HepG2 (cell line): ENCODE results near the gene TSPYL1. TPM values are rescaled to one million over a fixed set of nuclear protein-coding genes. Genes with fewer than 3 reads are reported as not detected.

Experiments
- HCFC1 ChIP-seq: fragments of 150-350 bp; IDR thresholded peaks from 2 replicates; pipeline ENCODE4 v1.6.1; 2014; ENCODE audit warnings: low read depth, low read length
- KLF15 ChIP-seq: sonication (generic); formaldehyde crosslinking; IDR thresholded peaks from 2 replicates; pipeline ENCODE4 v1.8.1; 2023; ENCODE audit warnings: borderline replicate concordance, mild to moderate bottlenecking, inconsistent platforms, missing genetic modification reagents, mixed read lengths
- MAFG ChIP-seq: sonication (generic); formaldehyde crosslinking; IDR thresholded peaks from 2 replicates; pipeline ENCODE4 v1.5.1; 2020; ENCODE audit warnings: mild to moderate bottlenecking, missing genetic modification reagents
- TBP ChIP-seq: sonication (generic); formaldehyde crosslinking; IDR thresholded peaks from 2 replicates; pipeline ENCODE4 v1.5.0; 2020; ENCODE audit warnings: missing genetic modification reagents
- ZNF143 ChIP-seq: sonication (generic); formaldehyde crosslinking; IDR thresholded peaks from 2 replicates; pipeline ENCODE4 v1.4.0; 2020; ENCODE audit warnings: missing genetic modification reagents
- ZNF34 ChIP-seq: sonication (generic); formaldehyde crosslinking; IDR thresholded peaks from 2 replicates; pipeline ENCODE4 v1.4.0; 2020; ENCODE audit warnings: mild to moderate bottlenecking, missing genetic modification reagents, borderline replicate concordance
- ZNF382 ChIP-seq: sonication (generic); formaldehyde crosslinking; IDR thresholded peaks from 2 replicates; pipeline ENCODE4 v1.5.0; 2020; ENCODE audit warnings: missing genetic modification reagents, mild to moderate bottlenecking, borderline replicate concordance
- ZNF383 ChIP-seq: sonication (generic); formaldehyde crosslinking; IDR thresholded peaks from 2 replicates; pipeline ENCODE4 v1.4.0; 2020; ENCODE audit warnings: missing genetic modification reagents, mild to moderate bottlenecking, borderline replicate concordance
- ZNF644 ChIP-seq: IDR thresholded peaks from 2 replicates; pipeline ENCODE4 v1.6.1; 2016; ENCODE audit warnings: low read depth
- ZNF83 ChIP-seq: sonication (generic); formaldehyde crosslinking; IDR thresholded peaks from 2 replicates; pipeline ENCODE4 v1.4.0; 2020; ENCODE audit warnings: missing genetic modification reagents, mild to moderate bottlenecking, borderline replicate concordance
- ZNF879 ChIP-seq: sonication (generic); formaldehyde crosslinking; IDR thresholded peaks from 2 replicates; pipeline ENCODE4 v1.8.1; 2023; ENCODE audit warnings: missing genetic modification reagents
- ZSCAN30 ChIP-seq: sonication (generic); formaldehyde crosslinking; IDR thresholded peaks from 2 replicates; pipeline ENCODE4 v1.5.0; 2020; ENCODE audit warnings: mild to moderate bottlenecking, missing genetic modification reagents
- polyA plus RNA-seq, 8 experiments: library from polyadenylated mRNA; depleted of rRNA in 3 of 8; stranded (reverse) in 7 of 8; unstranded in 1 of 8; fragments of >200 nt; fragmentation: Illumina TruSeq in 4 of 8; extraction: Trizol in 4 of 8; gene quantifications; 2 replicates each; pipeline versions ENCODE4 v1.2.1 to v1.2.3, GENCODE V29; 2011 to 2016; ENCODE audit warnings: low read depth in 4 of 8, missing spikeins in 1 of 8, mixed read lengths in 1 of 8; ENCODE audit not compliant: insufficient read depth in 1 of 8
- total RNA-seq, 5 experiments: library from RNA; depleted of rRNA; stranded (reverse); fragments of >200 nt; fragmentation: Illumina TruSeq; extraction: Trizol; gene quantifications; 2 replicates each; pipeline ENCODE4 v1.2.3, GENCODE V29; 2016; ENCODE audit warnings: low read depth in 1 of 5
- TF ChIP-seq, protein P1 (sequence below): sonication (generic); formaldehyde crosslinking; IDR thresholded peaks from 2 replicates; pipeline ENCODE4 v1.4.0; 2020; ENCODE audit warnings: missing genetic modification reagents
- TF ChIP-seq, protein P2 (sequence below), 2 experiments: fragments of 450-650 bp in 1 of 2; sonication (generic) in 1 of 2; formaldehyde crosslinking; IDR thresholded peaks; 2 replicates each; pipeline versions ENCODE4 v1.5.0 to v1.8.0; 2020 to 2022; ENCODE audit warnings: mild to moderate bottlenecking in 1 of 2, missing genetic modification reagents in 1 of 2
- TF ChIP-seq, protein P3 (sequence below): sonication (generic); formaldehyde crosslinking; IDR thresholded peaks from one replicate; pipeline ENCODE4 v1.5.1; 2020; ENCODE audit warnings: mild to moderate bottlenecking, missing genetic modification reagents; ENCODE audit errors: not compliant biosample characterization
- TF ChIP-seq, protein P4 (sequence below): sonication (generic); formaldehyde crosslinking; IDR thresholded peaks from 2 replicates; pipeline ENCODE4 v1.5.1; 2020; ENCODE audit warnings: mild to moderate bottlenecking, missing genetic modification reagents, moderate library complexity

Gene TSPYL1
- total and polyA plus RNA-seq, 2 of the 13 experiments (the other 11 are each of a cell fraction or from before 2014, with no cell fraction given): 28.3 to 93.0 TPM

DNA sequence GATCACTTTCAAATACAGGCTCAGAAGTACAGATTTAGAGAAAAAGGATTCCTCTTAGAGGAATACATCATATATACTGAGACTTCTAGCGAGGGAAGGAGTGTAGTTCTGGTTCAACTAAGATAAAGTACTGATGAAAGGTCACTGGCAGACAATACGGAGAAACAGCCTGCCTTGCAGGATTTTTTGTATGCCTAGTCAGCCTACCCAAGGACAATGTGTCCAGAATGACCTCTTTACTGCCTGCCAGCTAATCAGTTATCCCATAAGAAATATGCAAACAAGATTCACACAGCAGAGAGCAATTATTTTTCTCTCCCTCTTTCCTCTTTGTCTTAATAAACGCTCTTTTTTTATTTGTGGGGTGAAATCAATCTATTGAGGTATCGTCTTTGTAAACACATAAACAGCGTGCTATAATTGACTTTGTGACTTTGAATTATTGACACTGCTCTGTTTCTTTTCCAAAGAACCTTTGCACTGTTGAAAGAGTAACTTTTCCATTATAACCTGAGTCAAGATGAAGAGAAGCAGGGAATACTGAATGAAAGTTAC lies 24.4 kb downstream of the TSPYL1 start (continued):
- TF ChIP-seq ZNF382 (CRISPR knock-in tag): no peak
- no peak for TF ChIP-seq KLF15 (CRISPR knock-in tag)
- TF ChIP-seq MAFG: no peak
- TF ChIP-seq, protein P1, sequence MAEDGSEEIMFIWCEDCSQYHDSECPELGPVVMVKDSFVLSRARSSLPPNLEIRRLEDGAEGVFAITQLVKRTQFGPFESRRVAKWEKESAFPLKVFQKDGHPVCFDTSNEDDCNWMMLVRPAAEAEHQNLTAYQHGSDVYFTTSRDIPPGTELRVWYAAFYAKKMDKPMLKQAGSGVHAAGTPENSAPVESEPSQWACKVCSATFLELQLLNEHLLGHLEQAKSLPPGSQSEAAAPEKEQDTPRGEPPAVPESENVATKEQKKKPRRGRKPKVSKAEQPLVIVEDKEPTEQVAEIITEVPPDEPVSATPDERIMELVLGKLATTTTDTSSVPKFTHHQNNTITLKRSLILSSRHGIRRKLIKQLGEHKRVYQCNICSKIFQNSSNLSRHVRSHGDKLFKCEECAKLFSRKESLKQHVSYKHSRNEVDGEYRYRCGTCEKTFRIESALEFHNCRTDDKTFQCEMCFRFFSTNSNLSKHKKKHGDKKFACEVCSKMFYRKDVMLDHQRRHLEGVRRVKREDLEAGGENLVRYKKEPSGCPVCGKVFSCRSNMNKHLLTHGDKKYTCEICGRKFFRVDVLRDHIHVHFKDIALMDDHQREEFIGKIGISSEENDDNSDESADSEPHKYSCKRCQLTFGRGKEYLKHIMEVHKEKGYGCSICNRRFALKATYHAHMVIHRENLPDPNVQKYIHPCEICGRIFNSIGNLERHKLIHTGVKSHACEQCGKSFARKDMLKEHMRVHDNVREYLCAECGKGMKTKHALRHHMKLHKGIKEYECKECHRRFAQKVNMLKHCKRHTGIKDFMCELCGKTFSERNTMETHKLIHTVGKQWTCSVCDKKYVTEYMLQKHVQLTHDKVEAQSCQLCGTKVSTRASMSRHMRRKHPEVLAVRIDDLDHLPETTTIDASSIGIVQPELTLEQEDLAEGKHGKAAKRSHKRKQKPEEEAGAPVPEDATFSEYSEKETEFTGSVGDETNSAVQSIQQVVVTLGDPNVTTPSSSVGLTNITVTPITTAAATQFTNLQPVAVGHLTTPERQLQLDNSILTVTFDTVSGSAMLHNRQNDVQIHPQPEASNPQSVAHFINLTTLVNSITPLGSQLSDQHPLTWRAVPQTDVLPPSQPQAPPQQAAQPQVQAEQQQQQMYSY (CRISPR knock-in tag): no peak
- TF ChIP-seq ZNF143: no peak
- no peak for TF ChIP-seq TBP (CRISPR knock-in tag)
- TF ChIP-seq ZNF644 (CRISPR knock-in tag): no peak
- TF ChIP-seq, protein P2, sequence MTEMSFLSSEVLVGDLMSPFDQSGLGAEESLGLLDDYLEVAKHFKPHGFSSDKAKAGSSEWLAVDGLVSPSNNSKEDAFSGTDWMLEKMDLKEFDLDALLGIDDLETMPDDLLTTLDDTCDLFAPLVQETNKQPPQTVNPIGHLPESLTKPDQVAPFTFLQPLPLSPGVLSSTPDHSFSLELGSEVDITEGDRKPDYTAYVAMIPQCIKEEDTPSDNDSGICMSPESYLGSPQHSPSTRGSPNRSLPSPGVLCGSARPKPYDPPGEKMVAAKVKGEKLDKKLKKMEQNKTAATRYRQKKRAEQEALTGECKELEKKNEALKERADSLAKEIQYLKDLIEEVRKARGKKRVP (CRISPR knock-in tag; IDR thresholded peaks at IDR 0.05): no peak
- no peak for TF ChIP-seq HCFC1
- TF ChIP-seq, protein P3, sequence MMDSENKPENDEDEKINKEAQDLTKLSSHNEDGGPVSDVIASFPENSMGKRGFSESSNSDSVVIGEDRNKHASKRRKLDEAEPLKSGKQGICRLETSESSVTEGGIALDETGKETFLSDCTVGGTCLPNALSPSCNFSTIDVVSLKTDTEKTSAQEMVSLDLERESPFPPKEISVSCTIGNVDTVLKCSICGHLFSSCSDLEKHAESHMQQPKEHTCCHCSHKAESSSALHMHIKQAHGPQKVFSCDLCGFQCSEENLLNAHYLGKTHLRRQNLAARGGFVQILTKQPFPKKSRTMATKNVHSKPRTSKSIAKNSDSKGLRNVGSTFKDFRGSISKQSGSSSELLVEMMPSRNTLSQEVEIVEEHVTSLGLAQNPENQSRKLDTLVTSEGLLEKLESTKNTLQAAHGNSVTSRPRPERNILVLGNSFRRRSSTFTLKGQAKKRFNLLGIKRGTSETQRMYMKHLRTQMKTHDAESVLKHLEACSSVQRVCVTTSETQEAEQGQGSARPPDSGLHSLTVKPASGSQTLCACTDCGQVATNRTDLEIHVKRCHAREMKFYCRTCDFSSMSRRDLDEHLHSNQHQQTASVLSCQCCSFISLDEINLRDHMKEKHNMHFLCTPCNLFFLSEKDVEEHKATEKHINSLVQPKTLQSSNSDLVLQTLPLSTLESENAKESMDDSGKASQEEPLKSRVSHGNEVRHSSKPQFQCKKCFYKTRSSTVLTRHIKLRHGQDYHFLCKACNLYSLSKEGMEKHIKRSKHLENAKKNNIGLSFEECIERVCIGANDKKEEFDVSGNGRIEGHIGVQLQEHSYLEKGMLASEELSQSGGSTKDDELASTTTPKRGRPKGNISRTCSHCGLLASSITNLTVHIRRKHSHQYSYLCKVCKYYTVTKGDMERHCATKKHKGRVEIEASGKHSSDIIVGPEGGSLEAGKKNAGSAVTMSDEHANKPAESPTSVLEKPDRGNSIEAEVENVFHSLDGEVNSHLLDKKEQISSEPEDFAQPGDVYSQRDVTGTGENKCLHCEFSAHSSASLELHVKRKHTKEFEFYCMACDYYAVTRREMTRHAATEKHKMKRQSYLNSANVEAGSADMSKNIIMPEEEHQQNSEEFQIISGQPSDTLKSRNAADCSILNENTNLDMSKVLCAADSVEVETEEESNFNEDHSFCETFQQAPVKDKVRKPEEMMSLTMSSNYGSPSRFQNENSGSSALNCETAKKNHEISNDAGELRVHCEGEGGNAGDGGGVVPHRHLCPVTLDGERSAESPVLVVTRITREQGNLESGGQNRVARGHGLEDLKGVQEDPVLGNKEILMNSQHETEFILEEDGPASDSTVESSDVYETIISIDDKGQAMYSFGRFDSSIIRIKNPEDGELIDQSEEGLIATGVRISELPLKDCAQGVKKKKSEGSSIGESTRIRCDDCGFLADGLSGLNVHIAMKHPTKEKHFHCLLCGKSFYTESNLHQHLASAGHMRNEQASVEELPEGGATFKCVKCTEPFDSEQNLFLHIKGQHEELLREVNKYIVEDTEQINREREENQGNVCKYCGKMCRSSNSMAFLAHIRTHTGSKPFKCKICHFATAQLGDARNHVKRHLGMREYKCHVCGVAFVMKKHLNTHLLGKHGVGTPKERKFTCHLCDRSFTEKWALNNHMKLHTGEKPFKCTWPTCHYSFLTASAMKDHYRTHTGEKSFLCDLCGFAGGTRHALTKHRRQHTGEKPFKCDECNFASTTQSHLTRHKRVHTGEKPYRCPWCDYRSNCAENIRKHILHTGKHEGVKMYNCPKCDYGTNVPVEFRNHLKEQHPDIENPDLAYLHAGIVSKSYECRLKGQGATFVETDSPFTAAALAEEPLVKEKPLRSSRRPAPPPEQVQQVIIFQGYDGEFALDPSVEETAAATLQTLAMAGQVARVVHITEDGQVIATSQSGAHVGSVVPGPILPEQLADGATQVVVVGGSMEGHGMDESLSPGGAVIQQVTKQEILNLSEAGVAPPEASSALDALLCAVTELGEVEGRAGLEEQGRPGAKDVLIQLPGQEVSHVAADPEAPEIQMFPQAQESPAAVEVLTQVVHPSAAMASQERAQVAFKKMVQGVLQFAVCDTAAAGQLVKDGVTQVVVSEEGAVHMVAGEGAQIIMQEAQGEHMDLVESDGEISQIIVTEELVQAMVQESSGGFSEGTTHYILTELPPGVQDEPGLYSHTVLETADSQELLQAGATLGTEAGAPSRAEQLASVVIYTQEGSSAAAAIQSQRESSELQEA (CRISPR knock-in tag): no peak
- TF ChIP-seq, protein P4, sequence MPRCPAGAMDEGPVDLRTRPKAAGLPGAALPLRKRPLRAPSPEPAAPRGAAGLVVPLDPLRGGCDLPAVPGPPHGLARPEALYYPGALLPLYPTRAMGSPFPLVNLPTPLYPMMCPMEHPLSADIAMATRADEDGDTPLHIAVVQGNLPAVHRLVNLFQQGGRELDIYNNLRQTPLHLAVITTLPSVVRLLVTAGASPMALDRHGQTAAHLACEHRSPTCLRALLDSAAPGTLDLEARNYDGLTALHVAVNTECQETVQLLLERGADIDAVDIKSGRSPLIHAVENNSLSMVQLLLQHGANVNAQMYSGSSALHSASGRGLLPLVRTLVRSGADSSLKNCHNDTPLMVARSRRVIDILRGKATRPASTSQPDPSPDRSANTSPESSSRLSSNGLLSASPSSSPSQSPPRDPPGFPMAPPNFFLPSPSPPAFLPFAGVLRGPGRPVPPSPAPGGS (CRISPR knock-in tag): no peak
- no peak for TF ChIP-seq ZNF383 (CRISPR knock-in tag)
- TF ChIP-seq ZNF879 (CRISPR knock-in tag): no peak
- no peak for TF ChIP-seq ZSCAN30 (CRISPR knock-in tag)
- no peak for TF ChIP-seq ZNF34 (CRISPR knock-in tag)
- TF ChIP-seq ZNF83 (CRISPR knock-in tag): no peak
